ENCODE results near the gene NLGN4Y. TPM values are rescaled to one million over a fixed set of nuclear protein-coding genes. Genes with fewer than 3 reads are reported as not detected.

Gene NLGN4Y
- total and polyA plus RNA-seq, 2 donors (not counting 1 experiment from before 2014, with no cell fraction given) = 21.8 TPM; not detected in 1

GRCh38 chrY:14536703-14537102, 12.4 kb downstream of the NLGN4Y start:
- no peaks in the 10 kb centered on the region for H3K4me1 ChIP-seq (ENCODE audit: control insufficient read depth, extremely low read depth, insufficient read depth, low read length)
- H3K27ac ChIP-seq (ENCODE audit: insufficient read depth, low read length) = no peak overlapping the region
- TF ChIP-seq, protein P1, sequence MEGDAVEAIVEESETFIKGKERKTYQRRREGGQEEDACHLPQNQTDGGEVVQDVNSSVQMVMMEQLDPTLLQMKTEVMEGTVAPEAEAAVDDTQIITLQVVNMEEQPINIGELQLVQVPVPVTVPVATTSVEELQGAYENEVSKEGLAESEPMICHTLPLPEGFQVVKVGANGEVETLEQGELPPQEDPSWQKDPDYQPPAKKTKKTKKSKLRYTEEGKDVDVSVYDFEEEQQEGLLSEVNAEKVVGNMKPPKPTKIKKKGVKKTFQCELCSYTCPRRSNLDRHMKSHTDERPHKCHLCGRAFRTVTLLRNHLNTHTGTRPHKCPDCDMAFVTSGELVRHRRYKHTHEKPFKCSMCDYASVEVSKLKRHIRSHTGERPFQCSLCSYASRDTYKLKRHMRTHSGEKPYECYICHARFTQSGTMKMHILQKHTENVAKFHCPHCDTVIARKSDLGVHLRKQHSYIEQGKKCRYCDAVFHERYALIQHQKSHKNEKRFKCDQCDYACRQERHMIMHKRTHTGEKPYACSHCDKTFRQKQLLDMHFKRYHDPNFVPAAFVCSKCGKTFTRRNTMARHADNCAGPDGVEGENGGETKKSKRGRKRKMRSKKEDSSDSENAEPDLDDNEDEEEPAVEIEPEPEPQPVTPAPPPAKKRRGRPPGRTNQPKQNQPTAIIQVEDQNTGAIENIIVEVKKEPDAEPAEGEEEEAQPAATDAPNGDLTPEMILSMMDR (conservative IDR thresholded peaks at IDR 0.05 in 1 of 2, IDR thresholded peaks at IDR 0.05 in 1 of 2; ENCODE audit: low read depth in 1 of 2, low read length in 2 of 2) = no peak
- TF ChIP-seq EZH2 (IDR thresholded peaks at IDR 0.05; ENCODE audit: low read length, missing control alignments) = no peak
- H2AFZ ChIP-seq (ENCODE audit: low read length) = no peak overlapping the region
- H3K4me3 ChIP-seq (replicated peaks in 1 of 4; ENCODE audit: control extremely low read depth in 1 of 4, insufficient read depth in 1 of 4, low read depth in 3 of 4, low read length in 4 of 4) = no peak overlapping the region
- H3K27me3 ChIP-seq (ENCODE audit: control insufficient read depth, insufficient read depth, low read length) = no peaks in the 10 kb centered on the region
- H3K9ac ChIP-seq (ENCODE audit: insufficient read depth, low read length) = no peak overlapping the region
- no peaks in the 10 kb centered on the region for H3K36me3 ChIP-seq (ENCODE audit: control insufficient read depth, insufficient read depth, low read length)
- no peak for DNase-seq (ENCODE audit: low read depth in 2 of 2)
- no peak overlapping the region for H3K4me2 ChIP-seq (ENCODE audit: extremely low read depth, insufficient read depth, low read length)
- no peaks in the 10 kb centered on the region for H4K20me1 ChIP-seq (ENCODE audit: control insufficient read depth, extremely low read depth, insufficient read depth, low read length)
- no peaks in the 10 kb centered on the region for H3K9me3 ChIP-seq (ENCODE audit: control insufficient read depth, insufficient read depth, low read depth, low read length)
- no peaks in the 10 kb centered on the region for H3K79me2 ChIP-seq (ENCODE audit: control insufficient read depth, insufficient read depth, low read length)

DNA sequence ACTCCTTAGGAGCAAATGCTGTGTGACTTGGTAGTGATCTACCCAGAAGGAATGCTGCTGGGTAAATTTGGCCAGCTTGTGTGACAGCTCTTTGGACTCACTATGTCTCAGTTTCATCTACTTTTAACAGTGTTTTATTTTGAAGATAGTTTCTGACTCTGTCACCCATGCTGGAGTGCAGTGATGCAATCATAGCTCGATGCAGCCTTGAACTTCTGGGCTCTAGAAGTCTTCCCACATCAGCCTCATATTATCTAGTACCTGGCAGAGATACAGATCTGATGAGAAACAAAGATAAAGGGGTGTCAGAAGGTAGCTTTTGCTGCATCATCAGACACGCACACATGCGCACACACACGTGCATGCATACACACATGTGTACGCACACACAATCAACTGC, 19.2 kb downstream of the NLGN4Y start:
- no peak overlapping the region for H2AFZ ChIP-seq (ENCODE audit: low read length)
- no peaks in the 10 kb centered on the region for H3K4me1 ChIP-seq (ENCODE audit: control insufficient read depth, extremely low read depth, insufficient read depth, low read length)
- no peaks in the 10 kb centered on the region for H4K20me1 ChIP-seq (ENCODE audit: control insufficient read depth, extremely low read depth, insufficient read depth, low read length)
- H3K27me3 ChIP-seq (ENCODE audit: control insufficient read depth, insufficient read depth, low read length) = no peaks in the 10 kb centered on the region
- H3K4me2 ChIP-seq (ENCODE audit: extremely low read depth, insufficient read depth, low read length) = no peak overlapping the region
- no peaks in the 10 kb centered on the region for H3K36me3 ChIP-seq (ENCODE audit: control insufficient read depth, insufficient read depth, low read length)
- H3K9me3 ChIP-seq (ENCODE audit: control insufficient read depth, insufficient read depth, low read depth, low read length) = no peaks in the 10 kb centered on the region
- TF ChIP-seq EZH2 (IDR thresholded peaks at IDR 0.05; ENCODE audit: low read length, missing control alignments) = no peak
- TF ChIP-seq, protein P1 (conservative IDR thresholded peaks at IDR 0.05 in 1 of 2, IDR thresholded peaks at IDR 0.05 in 1 of 2; ENCODE audit: low read depth in 1 of 2, low read length in 2 of 2) = no peak
- no peaks in the 10 kb centered on the region for H3K79me2 ChIP-seq (ENCODE audit: control insufficient read depth, insufficient read depth, low read length)
- no peak overlapping the region for H3K27ac ChIP-seq (ENCODE audit: insufficient read depth, low read length)
- DNase-seq (ENCODE audit: low read depth in 2 of 2) = peak in 1 of 2 donors; percentile 0
- no peak overlapping the region for H3K4me3 ChIP-seq (replicated peaks in 1 of 4; ENCODE audit: control extremely low read depth in 1 of 4, insufficient read depth in 1 of 4, low read depth in 3 of 4, low read length in 4 of 4)
- H3K9ac ChIP-seq (ENCODE audit: insufficient read depth, low read length) = no peak overlapping the region

DNA sequence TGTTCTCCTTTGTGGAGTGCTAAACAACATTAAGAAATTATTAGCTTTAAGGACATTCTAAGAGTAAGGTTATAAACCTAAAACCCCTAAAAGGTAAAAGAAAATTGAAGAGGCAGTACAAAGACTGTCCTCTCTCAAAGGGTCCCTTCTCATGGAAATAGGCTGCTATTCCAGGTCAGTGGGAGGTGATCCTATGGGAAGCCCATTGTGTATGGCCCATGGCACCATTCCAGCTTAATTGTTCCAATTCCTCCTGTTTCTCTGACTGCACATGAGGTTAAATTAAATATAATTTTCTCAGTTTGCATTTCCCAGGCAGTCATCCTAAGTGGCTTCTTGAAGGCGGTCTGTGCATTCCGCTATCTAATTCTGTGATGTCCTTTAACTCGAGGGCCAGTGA, 57.0 kb downstream of the NLGN4Y start:
- no peak overlapping the region for H3K9ac ChIP-seq (ENCODE audit: insufficient read depth, low read length)
- H4K20me1 ChIP-seq (ENCODE audit: control insufficient read depth, extremely low read depth, insufficient read depth, low read length) = no peaks in the 10 kb centered on the region
- no peak for DNase-seq (ENCODE audit: low read depth in 2 of 2)
- H3K27me3 ChIP-seq (ENCODE audit: control insufficient read depth, insufficient read depth, low read length) = no peaks in the 10 kb centered on the region
- TF ChIP-seq, protein P1 (conservative IDR thresholded peaks at IDR 0.05 in 1 of 2, IDR thresholded peaks at IDR 0.05 in 1 of 2; ENCODE audit: low read depth in 1 of 2, low read length in 2 of 2) = no peak
- no peak for TF ChIP-seq EZH2 (IDR thresholded peaks at IDR 0.05; ENCODE audit: low read length, missing control alignments)
- H2AFZ ChIP-seq (ENCODE audit: low read length) = no peak overlapping the region
- no peak overlapping the region for H3K4me3 ChIP-seq (replicated peaks in 1 of 4; ENCODE audit: control extremely low read depth in 1 of 4, insufficient read depth in 1 of 4, low read depth in 3 of 4, low read length in 4 of 4)
- no peak overlapping the region for H3K4me2 ChIP-seq (ENCODE audit: extremely low read depth, insufficient read depth, low read length)
- H3K36me3 ChIP-seq (ENCODE audit: control insufficient read depth, insufficient read depth, low read length) = no peaks in the 10 kb centered on the region
- no peaks in the 10 kb centered on the region for H3K79me2 ChIP-seq (ENCODE audit: control insufficient read depth, insufficient read depth, low read length)
- H3K4me1 ChIP-seq (ENCODE audit: control insufficient read depth, extremely low read depth, insufficient read depth, low read length) = no peaks in the 10 kb centered on the region
- H3K9me3 ChIP-seq (ENCODE audit: control insufficient read depth, insufficient read depth, low read depth, low read length) = no peaks in the 10 kb centered on the region
- no peak overlapping the region for H3K27ac ChIP-seq (ENCODE audit: insufficient read depth, low read length)
